ENCODE results near the gene ITPR1. TPM values are rescaled to one million over a fixed set of nuclear protein-coding genes. Genes with fewer than 3 reads are reported as not detected.

Gene ITPR1
- total RNA-seq, 1 experiment from 2014 or later: 8.7 TPM

DNA sequence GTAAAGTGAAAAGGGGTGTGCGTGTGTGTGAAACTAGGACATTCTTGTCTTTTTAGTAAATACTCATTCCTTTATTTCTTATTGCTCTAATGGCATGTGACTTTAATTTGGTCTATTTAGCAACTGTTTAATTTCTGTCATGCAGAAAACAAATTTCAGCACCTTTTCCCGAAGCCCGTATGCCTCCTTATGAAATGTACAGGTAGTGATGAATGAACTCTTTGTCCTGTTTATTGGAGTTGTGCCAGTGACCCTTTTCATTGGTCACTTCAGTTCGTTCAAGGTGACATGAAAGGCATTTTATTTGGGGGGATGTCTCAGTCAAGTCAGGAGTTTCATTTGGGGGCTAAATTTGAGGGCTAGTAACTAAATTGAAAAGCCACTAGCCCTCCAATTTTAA, 55.2 kb downstream of the ITPR1 start:
- intact Hi-C loops (cut with micrococcal nuclease; ENCODE audit: unreplicated experiment) (no loop called here), in situ Hi-C loops (cut with HindIII; ENCODE audit: low pct_unique_long_range_greater_than_20kb, low sequenced_read_pairs) (no loop called here)
- POLR2A ChIA-PET: no interaction called here
- Histone ChIP-seq H3K4me3 (ENCODE audit: low read depth in 2 of 2, low read length in 2 of 2) (no peak overlapping the region), H3K27me3 (ENCODE audit: control insufficient read depth, insufficient read depth, low read length) (no peaks in the 10 kb centered on the region), H3K4me1 (ENCODE audit: control insufficient read depth, insufficient read depth, low read length) (no peaks in the 10 kb centered on the region), H3K27ac (ENCODE audit: low read length) (no peak overlapping the region), H3K36me3 (ENCODE audit: control insufficient read depth, insufficient read depth, low read length) (no peaks in the 10 kb centered on the region), H3K9me3 (ENCODE audit: control insufficient read depth, insufficient read depth, low read depth, low read length) (no peaks in the 10 kb centered on the region)
- CTCF ChIA-PET: no interaction called here
- no peak for ATAC-seq
- TF ChIP-seq TCF7L2 (IDR thresholded peaks at IDR 0.05; ENCODE audit: low read depth, low read length): no peak
- TF ChIP-seq REST (IDR thresholded peaks at IDR 0.05; ENCODE audit: insufficient read depth in 1 of 2, low read depth in 2 of 2, low read length in 1 of 2): no peak
- TF ChIP-seq POLR2AphosphoS5 (IDR thresholded peaks at IDR 0.05; ENCODE audit: low read depth, low read length): no peak
- TF ChIP-seq SIN3A (IDR thresholded peaks at IDR 0.05; ENCODE audit: borderline replicate concordance, insufficient read depth, low read depth, low read length): no peak
- TF ChIP-seq CTCF (IDR thresholded peaks at IDR 0.05): no peak
- DNase-seq (ENCODE audit: low read depth, low spot score): no peak
- no TSS peak for BruUV-seq (replicated peaks)

GRCh38 chr3:4548780-4549179, 55.6 kb downstream of the ITPR1 start:
- no peak for ATAC-seq
- ChIA-PET CTCF (no interaction called here), POLR2A (no interaction called here)
- Histone ChIP-seq H3K36me3 (ENCODE audit: control insufficient read depth, insufficient read depth, low read length) (no peaks in the 10 kb centered on the region), H3K27ac (ENCODE audit: low read length) (no peak overlapping the region), H3K4me1 (ENCODE audit: control insufficient read depth, insufficient read depth, low read length) (no peaks in the 10 kb centered on the region), H3K4me3 (ENCODE audit: low read depth in 2 of 2, low read length in 2 of 2) (no peak overlapping the region), H3K27me3 (ENCODE audit: control insufficient read depth, insufficient read depth, low read length) (no peaks in the 10 kb centered on the region), H3K9me3 (ENCODE audit: control insufficient read depth, insufficient read depth, low read depth, low read length) (no peaks in the 10 kb centered on the region)
- TF ChIP-seq SIN3A (IDR thresholded peaks at IDR 0.05; ENCODE audit: borderline replicate concordance, insufficient read depth, low read depth, low read length) (no peak), CTCF (IDR thresholded peaks at IDR 0.05) (no peak), POLR2AphosphoS5 (IDR thresholded peaks at IDR 0.05; ENCODE audit: low read depth, low read length) (no peak), REST (IDR thresholded peaks at IDR 0.05; ENCODE audit: insufficient read depth in 1 of 2, low read depth in 2 of 2, low read length in 1 of 2) (no peak)
- BruUV-seq (replicated peaks): no TSS peak
- intact Hi-C loops (cut with micrococcal nuclease; ENCODE audit: unreplicated experiment): no loop called here
- DNase-seq (ENCODE audit: low read depth, low spot score): no peak
- in situ Hi-C loops (cut with HindIII; ENCODE audit: low pct_unique_long_range_greater_than_20kb, low sequenced_read_pairs): no loop called here

All from Panc1 (cell line).